NCI-H1694 treated with DMSO at 0.1 percent for 48 hours (cell line): ENCODE results near the gene OR6S1.
"Not testable (repeated sequence)": the region's sequence is repeated elsewhere in the genome, so short reads cannot be mapped to it uniquely, and the experiment has no call there.

Source experiments
- DNase-seq: peaks from one replicate; lab custom pipeline; 2025; lab: John Stamatoyannopoulos, UW

OR6S1 gene

GRCh38 chr14:20610002-20610765 lies 31.3 kb downstream of the OR6S1 start:
- DNase-seq, result peak; percentile 85

DNA sequence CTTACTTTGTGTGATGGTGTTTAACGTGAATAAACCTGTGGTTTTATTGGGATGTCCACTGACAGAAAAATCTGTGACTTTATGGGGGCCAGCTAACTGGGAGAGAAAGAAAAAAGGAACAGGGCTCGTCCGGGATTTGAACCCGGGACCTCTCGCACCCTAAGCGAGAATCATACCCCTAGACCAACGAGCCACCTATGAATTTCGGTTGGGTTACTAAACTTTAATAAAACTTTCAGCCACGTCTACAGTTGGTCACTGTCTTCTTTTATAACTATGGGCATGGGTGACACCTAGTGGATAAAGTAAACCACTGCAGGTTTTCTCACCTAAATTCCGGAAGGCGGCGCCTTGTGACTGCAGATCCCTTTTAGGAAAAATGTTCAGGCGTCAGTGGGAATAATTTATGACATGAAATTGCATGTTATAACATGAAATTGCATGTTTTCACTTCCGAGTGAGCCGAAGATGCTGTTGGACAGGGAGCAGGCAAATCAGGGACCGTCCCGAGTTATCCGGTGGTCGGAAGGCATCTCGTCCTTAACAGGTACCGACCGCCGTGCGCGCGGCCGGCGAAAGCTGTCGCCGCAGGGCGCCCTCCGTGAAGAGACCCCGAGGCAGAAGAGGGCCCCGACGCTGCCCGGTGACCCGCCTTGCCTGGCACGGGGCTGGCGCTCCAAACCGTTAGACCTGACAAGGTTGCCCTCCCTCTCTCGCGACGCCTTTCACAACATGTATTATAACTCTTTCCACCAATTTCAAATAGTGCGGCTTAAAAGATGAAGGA lies 32.1 kb downstream of the OR6S1 start:
- DNase-seq, result peak; percentile 97

DNA sequence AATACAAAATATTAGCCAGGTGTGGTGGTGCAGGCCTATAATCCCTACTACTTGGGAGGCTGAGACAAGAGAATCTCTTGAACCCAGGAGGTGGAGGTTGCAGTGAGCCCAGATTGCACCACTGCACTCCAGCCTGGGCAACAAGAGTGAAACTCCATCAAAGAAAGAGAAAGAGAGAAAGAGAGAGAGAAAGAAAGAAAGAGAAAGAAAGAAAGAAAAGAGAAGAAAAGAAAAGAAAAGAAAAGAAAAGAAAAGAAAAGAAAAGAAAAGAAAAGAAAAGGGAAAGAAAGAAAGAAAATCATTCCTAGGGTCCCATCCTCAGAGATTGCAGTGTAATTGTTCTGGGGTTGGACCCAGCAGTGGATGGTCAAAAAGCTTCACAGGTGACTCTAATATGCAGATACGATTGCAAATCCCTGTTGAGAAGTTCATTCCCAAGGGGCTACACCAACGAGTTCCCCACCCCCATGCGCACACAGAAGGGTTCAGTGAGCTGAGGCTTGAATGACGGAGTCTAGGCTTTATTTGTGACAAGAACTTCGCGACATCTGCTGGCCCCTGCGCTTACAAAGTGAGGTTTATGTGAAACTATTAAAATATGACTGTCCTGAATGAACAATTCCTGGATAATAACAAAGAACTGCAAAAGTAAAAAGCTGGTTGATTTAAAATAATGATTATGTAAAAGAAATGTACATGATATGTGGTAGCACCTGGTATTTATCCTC lies 32.9 kb downstream of the OR6S1 start:
- no peak for DNase-seq

- no peak for DNase-seq
Observed at GRCh38 chr14:20607617-20608016, 33.9 kb downstream of the OR6S1 start.

DNA sequence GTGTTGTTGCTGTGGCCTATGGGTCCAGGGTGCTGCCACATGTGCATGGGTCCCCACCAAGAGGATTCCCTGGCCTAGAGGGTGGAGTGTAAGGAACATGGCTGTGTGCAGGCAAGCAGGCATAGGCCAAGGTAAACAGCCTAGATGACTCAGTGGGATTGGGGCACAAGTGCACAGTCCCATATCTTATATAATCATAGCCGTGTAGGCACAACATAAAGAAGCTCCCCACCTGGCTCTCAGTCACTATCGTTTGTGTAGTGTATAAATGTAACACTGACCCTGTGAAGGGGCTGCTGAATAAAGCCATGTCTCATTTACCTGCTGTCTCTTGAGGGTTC lies 34.6 kb downstream of the OR6S1 start:
- no peak for DNase-seq

GRCh38 chr14:20606190-20606901 lies 35.1 kb downstream of the OR6S1 start:
- DNase-seq, result peak; percentile 51

- peak; percentile 91 for DNase-seq
Observed at GRCh38 chr14:20603813-20604690, 37.4 kb downstream of the OR6S1 start.

- DNase-seq, result no peak
Observed at GRCh38 chr14:20602583-20602982, 38.9 kb downstream of the OR6S1 start.

GRCh38 chr14:20601522-20601921 lies 40.0 kb downstream of the OR6S1 start:
- no peak for DNase-seq

GRCh38 chr14:20597108-20597507 lies 44.4 kb downstream of the OR6S1 start:
- DNase-seq, result no peak

GRCh38 chr14:20595726-20596125 lies 45.8 kb downstream of the OR6S1 start:
- DNase-seq, result not testable (repeated sequence)

DNA sequence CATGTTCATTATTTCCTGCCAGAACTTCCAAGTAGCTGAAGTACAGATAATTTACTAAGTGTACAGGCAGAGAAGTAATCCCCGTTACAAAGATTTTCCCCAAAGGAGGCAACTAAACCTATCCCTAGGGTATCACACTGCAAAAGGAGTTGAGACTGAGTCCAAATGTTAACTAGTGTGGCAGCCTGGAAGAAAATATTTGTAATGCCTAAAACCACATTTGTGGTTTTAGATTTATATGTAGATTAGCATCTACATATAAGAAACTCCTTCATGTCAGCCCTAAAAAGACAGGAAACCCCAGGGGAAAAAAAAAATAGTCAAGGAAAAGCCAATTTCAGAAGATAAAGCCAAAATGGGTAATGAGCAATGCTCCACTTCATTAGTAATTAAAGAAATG lies 48.9 kb downstream of the OR6S1 start:
- no peak for DNase-seq

DNA sequence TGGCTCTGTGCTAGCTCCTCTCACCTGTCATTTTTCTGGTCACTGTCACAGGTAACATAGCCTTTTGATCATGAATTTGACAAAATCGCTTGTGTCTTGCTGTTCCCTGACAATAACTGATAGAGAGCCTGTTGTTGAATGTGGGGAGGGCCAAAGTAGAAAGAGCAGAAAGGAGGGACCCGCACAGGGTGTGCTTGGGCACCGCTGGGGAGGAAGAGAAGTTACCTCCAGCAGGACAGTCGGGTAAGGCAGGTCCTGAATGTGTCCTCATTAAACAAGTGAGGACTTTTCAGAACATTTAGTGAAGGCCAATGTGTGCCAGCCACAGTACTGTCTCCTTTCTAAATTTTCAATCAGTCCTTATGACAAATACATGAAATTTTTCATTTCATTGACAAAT lies 50.3 kb downstream of the OR6S1 start, which contains the start of gene RNASE12:
TSS of gene RNASE12 (minus strand) at position 142 of the 400 bp plus-strand sequence. CDS start 653 bp downstream, outside the sequence.
- no peak for DNase-seq
